ENCODE results near the gene DIS3L2. TPM values are rescaled to one million over a fixed set of nuclear protein-coding genes. Genes with fewer than 3 reads are reported as not detected.
A peak's percentile ranks its signal among the peaks of the same experiment; 100 is the strongest.

DIS3L2 gene
- total and polyA plus RNA-seq, 2 experiments from 2014 or later: 35.5 to 50.1 TPM

GRCh38 chr2:232085164-232085563, 123.7 kb downstream of the DIS3L2 start:
- no peak for TF ChIP-seq CTCF (IDR thresholded peaks at IDR 0.05; ENCODE audit: low read depth, low read length)
- Histone ChIP-seq H3K4me3 (no peak overlapping the region), H3K27me3 (no peaks in the 10 kb centered on the region), H3K36me3 (no peaks in the 10 kb centered on the region), H3K9me3 (ENCODE audit: low read depth) (no peaks in the 10 kb centered on the region), H3K27ac (no peak overlapping the region), H3K4me1 (ENCODE audit: low read depth) (peaks cover 3% of the 10 kb centered on the region)
- no peak for DNase-seq (ENCODE audit: low read depth in 1 of 2, low spot score in 1 of 2)

- Histone ChIP-seq H3K27ac (no peak overlapping the region), H3K4me3 (no peak overlapping the region), H3K36me3 (no peaks in the 10 kb centered on the region), H3K4me1 (ENCODE audit: low read depth) (no peaks in the 10 kb centered on the region), H3K9me3 (ENCODE audit: low read depth) (no peaks in the 10 kb centered on the region), H3K27me3 (no peaks in the 10 kb centered on the region)
- DNase-seq (ENCODE audit: low read depth in 1 of 2, low spot score in 1 of 2): peak in 1 of 2 donors; percentile 28
- TF ChIP-seq CTCF (IDR thresholded peaks at IDR 0.05; ENCODE audit: low read depth, low read length): no peak
Observed at GRCh38 chr2:232085826-232086425, 124.4 kb downstream of the DIS3L2 start.

GRCh38 chr2:232088771-232089170, 127.3 kb downstream of the DIS3L2 start:
- Histone ChIP-seq H3K4me1 (ENCODE audit: low read depth) (no peaks in the 10 kb centered on the region), H3K27me3 (no peaks in the 10 kb centered on the region), H3K9me3 (ENCODE audit: low read depth) (no peaks in the 10 kb centered on the region), H3K36me3 (no peaks in the 10 kb centered on the region), H3K4me3 (no peak overlapping the region), H3K27ac (no peak overlapping the region)
- TF ChIP-seq CTCF (IDR thresholded peaks at IDR 0.05; ENCODE audit: low read depth, low read length): no peak
- DNase-seq (ENCODE audit: low read depth in 1 of 2, low spot score in 1 of 2): peak in 1 of 2 donors; percentile 17

GRCh38 chr2:232094201-232094600, 132.7 kb downstream of the DIS3L2 start:
- Histone ChIP-seq H3K27me3 (no peaks in the 10 kb centered on the region), H3K4me3 (no peak overlapping the region), H3K27ac (no peak overlapping the region), H3K9me3 (ENCODE audit: low read depth) (no peaks in the 10 kb centered on the region), H3K36me3 (no peaks in the 10 kb centered on the region), H3K4me1 (ENCODE audit: low read depth) (no peaks in the 10 kb centered on the region)
- TF ChIP-seq CTCF (IDR thresholded peaks at IDR 0.05; ENCODE audit: low read depth, low read length): no peak
- DNase-seq (ENCODE audit: low read depth in 1 of 2, low spot score in 1 of 2): no peak

- DNase-seq (ENCODE audit: low read depth in 1 of 2, low spot score in 1 of 2): no peak
- no peak for TF ChIP-seq CTCF (IDR thresholded peaks at IDR 0.05; ENCODE audit: low read depth, low read length)
- H3K27me3 ChIP-seq: no peaks in the 10 kb centered on the region
- no peak overlapping the region for H3K4me3 ChIP-seq
- H3K9me3 ChIP-seq (ENCODE audit: low read depth): no peaks in the 10 kb centered on the region
- no peak overlapping the region for H3K27ac ChIP-seq
- H3K4me1 ChIP-seq (ENCODE audit: low read depth): no peaks in the 10 kb centered on the region
- no peaks in the 10 kb centered on the region for H3K36me3 ChIP-seq
Observed at GRCh38 chr2:232094883-232095282, 133.4 kb downstream of the DIS3L2 start.

All from cardiac muscle cell (in vitro differentiated cells and primary cell).